T47D (cell line): Measurements from ENCODE around the gene TM2D1.
"Not testable (repeated sequence)": the region's sequence is repeated elsewhere in the genome, so short reads cannot be mapped to it uniquely, and the experiment has no call there.

Experiments
- DNase-seq, 2 experiments: peaks; one replicate each; pipeline versions ENCODE4 v3.0.0 to v3.0.0-alpha.2; 2011 to 2012; ENCODE audit warnings: low read depth in 1 of 2, low spot score in 1 of 2
- JUND ChIP-seq: IDR thresholded peaks from 2 replicates; pipeline ENCODE4 v1.6.1; 2012; ENCODE audit warnings: low read depth
- in situ Hi-C: cut with HindIII; loops from 2 replicates; pipeline ENCODE4 v1.10.0; 2016; ENCODE audit warnings: low sequenced_read_pairs, low pct_unique_long_range_greater_than_20kb

The TM2D1 gene

GRCh38 chr1:61742620-61743430, 17.9 kb upstream of the TM2D1 start:
- TF ChIP-seq JUND: no peak
- in situ Hi-C loops: no loop called here
- DNase-seq: peak; percentile 16 to 79

GRCh38 chr1:61741711-61742619, 17.0 kb upstream of the TM2D1 start, which contains the start of gene PATJ:
PATJ (plus strand) TSS chr1:61742480; CDS start chr1:61762893, 20,413 bp downstream.
- no peak for TF ChIP-seq JUND
- peak; percentile 82 to 96 for DNase-seq
- in situ Hi-C loops: no loop called here

GRCh38 chr1:61740751-61741700, 16.1 kb upstream of the TM2D1 start:
- in situ Hi-C loops: no loop called here
- no peak for DNase-seq
- no peak for TF ChIP-seq JUND

GRCh38 chr1:61732726-61733125, 7.8 kb upstream of the TM2D1 start:
- no peak for DNase-seq
- no peak for TF ChIP-seq JUND
- in situ Hi-C loops: no loop called here

GRCh38 chr1:61730679-61731078, 5.7 kb upstream of the TM2D1 start:
- in situ Hi-C loops, DNase-seq: not testable (repeated sequence)

GRCh38 chr1:61727544-61727943, 2.6 kb upstream of the TM2D1 start:
- in situ Hi-C loops: no loop called here
- no peak for DNase-seq
- TF ChIP-seq JUND: no peak

- DNase-seq: no peak
- no peak for TF ChIP-seq JUND
- in situ Hi-C loops: no loop called here
Measured at GRCh38 chr1:61724506-61724812, 482 bp downstream of the TM2D1 start.

- in situ Hi-C loops, DNase-seq: not testable (repeated sequence)
Measured at GRCh38 chr1:61718996-61719663, 5.8 kb downstream of the TM2D1 start.

- in situ Hi-C loops: no loop called here
- no peak for DNase-seq
- TF ChIP-seq JUND: no peak
Measured at GRCh38 chr1:61711969-61712368, 13.0 kb downstream of the TM2D1 start.

- DNase-seq: not testable (repeated sequence)
Measured at GRCh38 chr1:61711257-61711656, 13.7 kb downstream of the TM2D1 start.

GRCh38 chr1:61709908-61710289, 15.0 kb downstream of the TM2D1 start:
- DNase-seq: no peak
- in situ Hi-C loops: no loop called here
- no peak for TF ChIP-seq JUND

More at GRCh38 chr1:61711257-61711656, 13.7 kb downstream of the TM2D1 start:
- in situ Hi-C loops: not testable (repeated sequence)
